Gastrocnemius medialis (tissue), 4 donors: Measurements from ENCODE around the gene IYD. TPM values are rescaled to one million over a fixed set of nuclear protein-coding genes. Genes with fewer than 3 reads are reported as not detected.

Experiments
- ATAC-seq, 2 donors: fragments of 150-250 bp; one replicate each; pipeline ENCODE4 v1.9.1; 2016
- DNase-seq, 2 donors: peaks; one replicate each; pipeline ENCODE4 v3.0.0-alpha.2; 2019
- H3K27ac ChIP-seq, 4 donors: fragments of 200-600 bp; sonication (generic); 1 replicate in 1 of 4; 2 replicates in 3 of 4; pipeline ENCODE4 v1.5.1; 2016 to 2018; ENCODE audit warnings: mild to moderate bottlenecking in 2 of 4, moderate library complexity in 1 of 4
- H3K27me3 ChIP-seq, 3 donors: fragments of 200-600 bp; sonication (generic) in 2 of 3; 1 replicate in 1 of 3; 2 replicates in 2 of 3; pipeline versions ENCODE4 v1.5.1 to v1.6.0; 2016 to 2019; ENCODE audit warnings: mild to moderate bottlenecking in 1 of 3, moderate library complexity in 1 of 3
- H3K36me3 ChIP-seq, 2 donors: fragments of 200-600 bp; sonication (generic) in 1 of 2; one replicate each; pipeline ENCODE4 v1.5.1; 2017 to 2018
- H3K4me1 ChIP-seq, 2 donors: fragments of 200-600 bp; sonication (generic) in 1 of 2; one replicate each; pipeline ENCODE4 v1.5.1; 2016 to 2017; ENCODE audit warnings: mild to moderate bottlenecking in 2 of 2
- H3K4me3 ChIP-seq, 4 donors: fragments of 200-600 bp; sonication (generic) in 3 of 4; 1 replicate in 1 of 4; 2 replicates in 3 of 4; pipeline ENCODE4 v1.5.1; 2016 to 2019; ENCODE audit warnings: mild to moderate bottlenecking in 2 of 4
- H3K9me3 ChIP-seq, 3 donors: fragments of 200-600 bp; sonication (generic) in 2 of 3; 1 replicate in 1 of 3; 2 replicates in 2 of 3; pipeline ENCODE4 v1.5.1; 2016 to 2019
- POLR2A ChIP-seq, 2 donors: fragments of 450-650 bp; IDR thresholded peaks; one replicate each; pipeline ENCODE4 v1.6.1; 2017; ENCODE audit warnings: antibody characterized with exemption in 2 of 2, mild to moderate bottlenecking in 2 of 2, moderate library complexity in 2 of 2
- in situ Hi-C, 4 donors: fragments of 200-750 bp; cut with MboI; loops; one replicate each; pipeline versions ENCODE4 v1.15.0 to v1.8.0; 2017; ENCODE audit warnings: low sequenced_read_pairs in 4 of 4
- intact Hi-C: fragments of 100-400 bp; cut with DNase I; formaldehyde crosslinking; loops from one replicate; pipeline ENCODE4 v1.15.1; 2023; ENCODE audit warnings: low total_unique reads
- total RNA-seq, 4 donors: library from RNA; depleted of rRNA; stranded (reverse); fragments of >200 nt; gene quantifications; one replicate each; pipeline versions ENCODE4 v1.1.0 to v1.2.3, GENCODE V29; 2016
- TF ChIP-seq, protein P1 (sequence below), 5 experiments: fragments of 450-650 bp in 3 of 5; fragments of 200-600 bp in 2 of 5; sonication (generic) in 2 of 5; IDR thresholded peaks in 4 of 5; conservative IDR thresholded peaks in 1 of 5; 1 replicate in 4 of 5; 2 replicates in 1 of 5; pipeline ENCODE4 v1.5.1; 2016 to 2019; ENCODE audit warnings: antibody characterized with exemption in 5 of 5, mild to moderate bottlenecking in 3 of 5, moderate library complexity in 3 of 5

Gene IYD
- total RNA-seq, 4 donors from 2014 or later = 0.10 to 0.20 TPM; not detected in 2

- DNase-seq (no peak), ATAC-seq (no peak)
- Histone ChIP-seq H3K4me3 (no peak overlapping the region), H3K27me3 (no peaks in the 10 kb centered on the region), H3K27ac (no peak overlapping the region), H3K4me1 (no peaks in the 10 kb centered on the region), H3K9me3 (no peaks in the 10 kb centered on the region), H3K36me3 (no peaks in the 10 kb centered on the region)
- in situ Hi-C loops (no loop called here), intact Hi-C loops (no loop called here)
- TF ChIP-seq, protein P1, sequence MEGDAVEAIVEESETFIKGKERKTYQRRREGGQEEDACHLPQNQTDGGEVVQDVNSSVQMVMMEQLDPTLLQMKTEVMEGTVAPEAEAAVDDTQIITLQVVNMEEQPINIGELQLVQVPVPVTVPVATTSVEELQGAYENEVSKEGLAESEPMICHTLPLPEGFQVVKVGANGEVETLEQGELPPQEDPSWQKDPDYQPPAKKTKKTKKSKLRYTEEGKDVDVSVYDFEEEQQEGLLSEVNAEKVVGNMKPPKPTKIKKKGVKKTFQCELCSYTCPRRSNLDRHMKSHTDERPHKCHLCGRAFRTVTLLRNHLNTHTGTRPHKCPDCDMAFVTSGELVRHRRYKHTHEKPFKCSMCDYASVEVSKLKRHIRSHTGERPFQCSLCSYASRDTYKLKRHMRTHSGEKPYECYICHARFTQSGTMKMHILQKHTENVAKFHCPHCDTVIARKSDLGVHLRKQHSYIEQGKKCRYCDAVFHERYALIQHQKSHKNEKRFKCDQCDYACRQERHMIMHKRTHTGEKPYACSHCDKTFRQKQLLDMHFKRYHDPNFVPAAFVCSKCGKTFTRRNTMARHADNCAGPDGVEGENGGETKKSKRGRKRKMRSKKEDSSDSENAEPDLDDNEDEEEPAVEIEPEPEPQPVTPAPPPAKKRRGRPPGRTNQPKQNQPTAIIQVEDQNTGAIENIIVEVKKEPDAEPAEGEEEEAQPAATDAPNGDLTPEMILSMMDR (IDR thresholded peaks at IDR 0.05 in 4 of 5, conservative IDR thresholded peaks at IDR 0.05 in 1 of 5) = no peak
- TF ChIP-seq POLR2A (IDR thresholded peaks at IDR 0.05) = no peak
These were observed 16.2 kb upstream of the IYD start for GRCh38 chr6:150352321-150353296.

DNA sequence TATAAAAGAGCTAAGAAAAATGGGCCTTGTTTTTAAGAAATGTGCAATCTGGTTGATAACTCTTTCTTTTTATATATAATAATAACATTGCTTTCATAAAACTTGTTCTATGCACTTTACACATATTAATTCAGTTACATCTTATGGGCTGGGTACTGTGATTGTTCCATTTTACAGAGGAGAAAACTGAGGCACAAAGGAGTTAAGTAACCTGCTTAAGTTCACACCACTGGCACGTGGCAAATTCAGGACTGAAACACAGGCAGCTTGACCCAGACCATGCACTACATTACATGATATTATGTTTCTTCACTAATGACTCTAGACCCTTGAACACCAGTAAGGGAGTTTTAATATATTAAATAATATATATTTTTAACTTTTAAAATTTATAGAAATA lies 15.4 kb upstream of the IYD start:
- no peaks in the 10 kb centered on the region for H3K4me1 ChIP-seq
- ATAC-seq = no peak
- intact Hi-C loops = no loop called here
- H3K36me3 ChIP-seq = no peaks in the 10 kb centered on the region
- no peak for DNase-seq
- H3K4me3 ChIP-seq = no peak overlapping the region
- in situ Hi-C loops = no loop called here
- H3K27me3 ChIP-seq = no peaks in the 10 kb centered on the region
- TF ChIP-seq POLR2A (IDR thresholded peaks at IDR 0.05) = no peak
- TF ChIP-seq, protein P1 (IDR thresholded peaks at IDR 0.05 in 4 of 5, conservative IDR thresholded peaks at IDR 0.05 in 1 of 5) = no peak
- no peak overlapping the region for H3K27ac ChIP-seq
- H3K9me3 ChIP-seq = no peaks in the 10 kb centered on the region

- H3K9me3 ChIP-seq = no peaks in the 10 kb centered on the region
- in situ Hi-C loops = no loop called here
These were observed 13.8 kb upstream of the IYD start for GRCh38 chr6:150354754-150355571.

DNA sequence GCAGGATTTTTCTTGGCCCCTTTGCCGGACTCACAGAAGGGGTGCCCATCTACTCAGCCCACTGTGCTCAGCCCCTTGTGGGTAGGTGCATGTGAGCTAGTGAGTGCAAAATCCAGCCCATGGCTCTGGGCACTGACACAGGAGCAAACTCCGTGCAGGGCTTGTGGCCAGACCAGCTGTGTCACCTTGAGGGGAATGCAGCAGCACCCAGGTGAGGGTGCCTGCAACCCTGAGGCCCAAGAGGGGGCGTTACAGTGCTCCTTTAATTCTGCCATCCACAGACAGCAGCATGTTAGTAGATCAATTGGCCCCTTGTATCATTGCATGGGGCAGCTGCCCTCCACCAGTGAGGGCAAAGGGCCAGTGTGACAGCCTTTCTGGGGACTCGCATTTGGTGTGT lies 12.9 kb upstream of the IYD start:
- intact Hi-C loops = no loop called here
- Histone ChIP-seq H3K4me3 (no peak overlapping the region), H3K27ac (no peak overlapping the region), H3K4me1 (no peaks in the 10 kb centered on the region), H3K27me3 (no peaks in the 10 kb centered on the region), H3K36me3 (no peaks in the 10 kb centered on the region), H3K9me3 (no peaks in the 10 kb centered on the region)
- no peak for TF ChIP-seq POLR2A (IDR thresholded peaks at IDR 0.05)
- TF ChIP-seq, protein P1 (IDR thresholded peaks at IDR 0.05 in 4 of 5, conservative IDR thresholded peaks at IDR 0.05 in 1 of 5) = no peak
- in situ Hi-C loops = no loop called here
- ATAC-seq (no peak), DNase-seq (no peak)

More at GRCh38 chr6:150354754-150355571, 13.8 kb upstream of the IYD start:
- Histone ChIP-seq H3K4me3 (no peak overlapping the region), H3K27me3 (no peaks in the 10 kb centered on the region), H3K4me1 (no peaks in the 10 kb centered on the region), H3K27ac (no peak overlapping the region), H3K36me3 (no peaks in the 10 kb centered on the region)
- TF ChIP-seq, protein P1 (IDR thresholded peaks at IDR 0.05 in 4 of 5, conservative IDR thresholded peaks at IDR 0.05 in 1 of 5) = no peak
- TF ChIP-seq POLR2A (IDR thresholded peaks at IDR 0.05) = no peak
- DNase-seq = no peak
- no peak for ATAC-seq
- intact Hi-C loops = no loop called here
